H9 (cell line): ENCODE measurements around the gene PTGS1. TPM values are rescaled to one million over a fixed set of nuclear protein-coding genes. Genes with fewer than 3 reads are reported as not detected.

Experiments
- DNase-seq: peaks from one replicate; pipeline ENCODE4 v3.0.0-alpha.2; 2017
- H2AFZ ChIP-seq: one replicate; pipeline ENCODE4 v1.6.1; 2013; ENCODE audit warnings: mild to moderate bottlenecking, low read length, control low read depth, moderate library complexity
- H2AK5ac ChIP-seq: 2 replicates; pipeline ENCODE4 v1.6.1; 2013; ENCODE audit warnings: low read length, control low read depth, mixed read lengths; ENCODE audit not compliant: insufficient read length
- H2BK120ac ChIP-seq: one replicate; pipeline ENCODE4 v1.6.1; 2013; ENCODE audit warnings: low read depth, mild to moderate bottlenecking, low read length, control low read depth, inconsistent platforms; ENCODE audit not compliant: poor library complexity, severe bottlenecking
- H2BK12ac ChIP-seq: 2 replicates; pipeline ENCODE4 v1.6.1; 2013; ENCODE audit warnings: low read length, control low read depth, mixed read lengths, low read depth; ENCODE audit not compliant: insufficient read length
- H2BK15ac ChIP-seq: 2 replicates; pipeline ENCODE4 v1.6.1; 2013; ENCODE audit warnings: low read depth, low read length, control low read depth
- H2BK20ac ChIP-seq: one replicate; pipeline ENCODE4 v1.6.1; 2013; ENCODE audit warnings: low read depth, mild to moderate bottlenecking, low read length, control low read depth, inconsistent platforms; ENCODE audit not compliant: poor library complexity, severe bottlenecking
- H2BK5ac ChIP-seq: 2 replicates; pipeline ENCODE4 v1.6.1; 2013; ENCODE audit warnings: low read length, control low read depth, mixed read lengths; ENCODE audit not compliant: insufficient read length
- H3K14ac ChIP-seq: 2 replicates; pipeline ENCODE4 v1.6.1; 2013; ENCODE audit warnings: low read length, control low read depth; ENCODE audit not compliant: insufficient read depth
- H3K18ac ChIP-seq: 2 replicates; pipeline ENCODE4 v1.6.1; 2013; ENCODE audit warnings: low read depth, mild to moderate bottlenecking, mixed read lengths, low read length, control low read depth; ENCODE audit not compliant: insufficient read length
- H3K23ac ChIP-seq: 2 replicates; pipeline ENCODE4 v1.6.1; 2013; ENCODE audit warnings: low read length, control low read depth, mixed read lengths, low read depth; ENCODE audit not compliant: insufficient read length
- H3K23me2 ChIP-seq: 2 replicates; pipeline ENCODE4 v1.6.1; 2013; ENCODE audit warnings: low read depth, mild to moderate bottlenecking, mixed read lengths, low read length, control low read depth; ENCODE audit not compliant: insufficient read length, poor library complexity, severe bottlenecking
- H3K27ac ChIP-seq: 2 replicates; pipeline ENCODE4 v1.5.1; 2013; ENCODE audit warnings: low read length, control low read depth, mixed read lengths, low read depth; ENCODE audit not compliant: insufficient read length
- H3K27me3 ChIP-seq: 2 replicates; pipeline ENCODE4 v1.6.1; 2013; ENCODE audit warnings: low read length, control low read depth, inconsistent platforms; ENCODE audit not compliant: insufficient read depth
- H3K4ac ChIP-seq: 2 replicates; pipeline ENCODE4 v1.6.1; 2013; ENCODE audit warnings: low read depth, mild to moderate bottlenecking, control low read depth, inconsistent platforms, low read length, moderate library complexity
- H3K4me1 ChIP-seq: 2 replicates; pipeline ENCODE4 v1.6.1; 2013; ENCODE audit warnings: low read length, control low read depth, inconsistent platforms; ENCODE audit not compliant: insufficient read depth
- H3K4me2 ChIP-seq: 2 replicates; pipeline ENCODE4 v1.6.1; 2013; ENCODE audit warnings: low read length, control low read depth, mixed read lengths; ENCODE audit not compliant: insufficient read length, insufficient read depth
- H3K56ac ChIP-seq: 2 replicates; pipeline ENCODE4 v1.6.1; 2013; ENCODE audit warnings: low read depth, mild to moderate bottlenecking, mixed read lengths, low read length, control low read depth; ENCODE audit not compliant: insufficient read length
- H3K79me1 ChIP-seq: 2 replicates; pipeline ENCODE4 v1.6.1; 2013; ENCODE audit warnings: low read depth, mild to moderate bottlenecking, moderate library complexity, low read length, control low read depth, inconsistent platforms; ENCODE audit not compliant: insufficient read depth, poor library complexity, severe bottlenecking
- H3K79me2 ChIP-seq: 2 replicates; pipeline ENCODE4 v1.6.1; 2013; ENCODE audit warnings: low read length, control low read depth, inconsistent platforms; ENCODE audit not compliant: insufficient read depth
- H3K9ac ChIP-seq: 2 replicates; pipeline ENCODE4 v1.6.1; 2013; ENCODE audit warnings: low read length, control low read depth, mixed read lengths; ENCODE audit not compliant: insufficient read length; ENCODE audit errors: extremely low read depth
- H3K9me3 ChIP-seq: one replicate; pipeline ENCODE4 v1.6.1; 2013; ENCODE audit warnings: low read depth, low read length, inconsistent platforms; ENCODE audit not compliant: control insufficient read depth
- H3T11ph ChIP-seq: one replicate; pipeline ENCODE4 v1.6.1; 2013; ENCODE audit warnings: mild to moderate bottlenecking, low read length, control low read depth, inconsistent platforms
- H4K20me1 ChIP-seq: one replicate; pipeline ENCODE4 v1.6.1; 2013; ENCODE audit not compliant: control insufficient read depth, insufficient read length, insufficient read depth
- H4K5ac ChIP-seq: 2 replicates; pipeline ENCODE4 v1.6.1; 2013; ENCODE audit warnings: low read depth, mild to moderate bottlenecking, mixed read lengths, low read length, control low read depth; ENCODE audit not compliant: insufficient read length
- H4K8ac ChIP-seq: replicated peaks from 2 replicates; pipeline ENCODE4 v1.6.1; 2013; ENCODE audit warnings: low read length, control low read depth, mixed read lengths, low read depth; ENCODE audit not compliant: insufficient read length
- H4K91ac ChIP-seq: 2 replicates; pipeline ENCODE4 v1.6.1; 2013; ENCODE audit warnings: low read depth, mild to moderate bottlenecking, moderate library complexity, mixed read lengths, low read length, control low read depth; ENCODE audit not compliant: insufficient read length
- H3K27ac Mint-ChIP-seq, 3 experiments: 2 replicates in 2 of 3; 3 replicates in 1 of 3; pipeline ENCODE4 v1.8.0; 2020 to 2021; ENCODE audit warnings: mixed read lengths in 3 of 3, mild to moderate bottlenecking in 1 of 3, moderate library complexity in 1 of 3
- H3K27me3 Mint-ChIP-seq: 2 replicates; pipeline ENCODE4 v1.8.0; 2021; ENCODE audit warnings: low read depth, mild to moderate bottlenecking, moderate library complexity, mixed read lengths
- H3K36me3 Mint-ChIP-seq, 3 experiments: 2 replicates in 2 of 3; 3 replicates in 1 of 3; pipeline ENCODE4 v1.8.0; 2020 to 2021; ENCODE audit warnings: low read depth in 3 of 3, mixed read lengths in 3 of 3; ENCODE audit not compliant: insufficient read depth in 1 of 3
- H3K4me1 Mint-ChIP-seq, 2 experiments: 2 replicates each; pipeline ENCODE4 v1.8.0; 2020; ENCODE audit warnings: mixed read lengths in 2 of 2
- H3K4me3 Mint-ChIP-seq, 2 experiments: 2 replicates in 1 of 2; 3 replicates in 1 of 2; pipeline ENCODE4 v1.8.0; 2020 to 2021; ENCODE audit warnings: mild to moderate bottlenecking in 2 of 2, mixed read lengths in 2 of 2, moderate library complexity in 1 of 2
- H3K9me3 Mint-ChIP-seq, 2 experiments: 2 replicates in 1 of 2; 3 replicates in 1 of 2; pipeline ENCODE4 v1.8.0; 2020; ENCODE audit warnings: mild to moderate bottlenecking in 2 of 2, mixed read lengths in 2 of 2, moderate library complexity in 1 of 2
- CTCF ChIP-seq: fragments of 200-600 bp; sonication (generic); conservative IDR thresholded peaks from 3 replicates; pipeline ENCODE4 v1.8.0; 2021; ENCODE audit warnings: antibody characterized with exemption, mild to moderate bottlenecking
- WGBS: extraction: QIAGEN DNeasy Blood & Tissue Kit; methylation state at CpG from one replicate; pipeline ENCODE4 v1.1.7; 2013; ENCODE audit warnings: missing lambda C conversion rate, low lambda C conversion rate, mixed read lengths; ENCODE audit not compliant: insufficient read length; ENCODE audit errors: extremely low coverage; 5-methylcytosine and 5-hydroxymethylcytosine counted together
- total RNA-seq: library from RNA; stranded (reverse); gene quantifications from 2 replicates; pipeline ENCODE4 v1.2.1, GENCODE V29; 2021

PTGS1 gene
- total RNA-seq, 1 experiment from 2014 or later: 1.3 TPM

GRCh38 chr9:122377241-122378164 lies 6.7 kb downstream of the PTGS1 start:
- Histone ChIP-seq H3K56ac (no peak overlapping the region), H2BK120ac (no peak overlapping the region), H3K79me1 (no peaks in the 10 kb centered on the region), H3K27me3 (no peaks in the 10 kb centered on the region; the same call in 1 of the 2 replicates), H2AFZ (no peak overlapping the region), H3K4me1 (peaks cover 4% of the 10 kb centered on the region; the same call in 1 of the 2 replicates), H3K4ac (no peak overlapping the region), H2BK20ac (no peak overlapping the region), H2BK15ac (no peak overlapping the region), H3K9me3 (no peaks in the 10 kb centered on the region), H2BK12ac (no peak overlapping the region), H2BK5ac (no peak overlapping the region), H3K23me2 (no peaks in the 10 kb centered on the region), H4K91ac (no peak overlapping the region), H3T11ph (no peak overlapping the region), H3K79me2 (no peaks in the 10 kb centered on the region), H4K20me1 (no peaks in the 10 kb centered on the region), H3K23ac (no peak overlapping the region), H3K14ac (peak overlapping the region; percentile 43; the same call in 1 of the 2 replicates), H3K9ac (no peak overlapping the region), H3K27ac (no peak overlapping the region), H3K4me2 (no peak overlapping the region), H4K5ac (no peak overlapping the region), H2AK5ac (no peak overlapping the region), H4K8ac (no peak overlapping the region), H3K18ac (no peak overlapping the region)
- no peak overlapping the region for H3K4me3 Mint-ChIP-seq
- TF ChIP-seq CTCF: no peak
- H3K9me3 Mint-ChIP-seq: peaks cover 4 to 6% of the 10 kb centered on the region in 2 experiments; a peak in 2 of 5 replicates
- no peak for DNase-seq
- H3K27me3 Mint-ChIP-seq: peaks cover 28% of the 10 kb centered on the region
- peak overlapping the region in 2 of 3 experiments; percentile 8 to 72; a peak in 2 of 7 replicates for H3K27ac Mint-ChIP-seq
- peaks cover 34 to 42% of the 10 kb centered on the region in 2 experiments for H3K4me1 Mint-ChIP-seq
- H3K36me3 Mint-ChIP-seq: no peaks in the 10 kb centered on the region
- no CpG with 5 or more reads among the region's 24 CpGs for WGBS
